K562 (cell line): ENCODE results near the gene HOGA1. TPM values are rescaled to one million over a fixed set of nuclear protein-coding genes. Genes with fewer than 3 reads are reported as not detected.
A peak's percentile ranks its signal among the peaks of the same experiment; 100 is the strongest.

Experiments
- ATAC-seq: fragments of 200-7000 bp; cut with Tn5 transposase; 3 replicates; pipeline ENCODE4 v1.9.1; 2020; ENCODE audit warnings: moderate library complexity
- BruUV-seq: library from RNA; stranded (reverse); fragments of 400-500 nt; replicated peaks from 2 replicates; lab custom pipeline; 2021; lab: Mats Ljungman, UMichigan
- CTCF ChIA-PET: fragments of 300-600 bp; formaldehyde crosslinking; extraction: SDS; loops from one replicate; lab custom pipeline; 2021; ENCODE audit warnings: low intra/inter-chr PET ratio; lab: Yijun Ruan, JAX
- POLR2A ChIA-PET: fragments of 300-600, 350-650 bp; sonication (Branson Sonifier 250); formaldehyde crosslinking; extraction: SDS; loops from one replicate; lab custom pipeline; 2021; ENCODE audit warnings: antibody characterized with exemption, inconsistent platforms; lab: Yijun Ruan, JAX
- DNase-seq, 4 experiments: peaks; one replicate each; pipeline versions ENCODE4 v3.0.0 to v3.0.0-alpha.2; 2011 to 2018; ENCODE audit warnings: low spot score in 3 of 4, mixed read lengths in 3 of 4; ENCODE audit errors: extremely low read depth in 1 of 4
- FAIRE-seq: peaks from 2 replicates; lab custom pipeline; 2011; peaks lifted over from hg19 to GRCh38; lab: Jason Lieb, UNC
- H2AFZ ChIP-seq: 2 replicates; pipeline ENCODE4 v1.6.0; 2011; ENCODE audit warnings: low read depth, low read length, control low read depth, inconsistent platforms
- H3K27ac ChIP-seq: fragments of 200-600 bp; 3 replicates; pipeline ENCODE4 v1.8.0; 2011; ENCODE audit warnings: low read depth, mild to moderate bottlenecking, control low read depth, inconsistent platforms, low read length, moderate library complexity, mixed read lengths; ENCODE audit errors: extremely low read depth
- H3K27me3 ChIP-seq, 2 experiments: fragments of 300-600 bp in 1 of 2; 2 replicates in 1 of 2; 3 replicates in 1 of 2; pipeline versions ENCODE4 v1.6.0 to v1.8.0; 2011; ENCODE audit warnings: inconsistent platforms in 2 of 2, low read length in 2 of 2, mild to moderate bottlenecking in 1 of 2, mixed read lengths in 1 of 2, moderate library complexity in 1 of 2; ENCODE audit not compliant: control insufficient read depth in 2 of 2, insufficient read depth in 2 of 2
- H3K36me3 ChIP-seq: fragments of 300-600 bp; 3 replicates; pipeline ENCODE4 v1.8.0; 2011; ENCODE audit warnings: mild to moderate bottlenecking, low read length, inconsistent platforms; ENCODE audit not compliant: control insufficient read depth, insufficient read depth
- H3K4me1 ChIP-seq, 2 experiments: fragments of 200-600 bp in 1 of 2; replicated peaks in 1 of 2; 2 replicates in 1 of 2; 3 replicates in 1 of 2; pipeline versions ENCODE4 v1.5.1 to v1.8.0; 2011; ENCODE audit warnings: inconsistent platforms in 2 of 2, low read length in 2 of 2, mild to moderate bottlenecking in 1 of 2, mixed read lengths in 1 of 2, moderate library complexity in 1 of 2; ENCODE audit not compliant: control insufficient read depth in 2 of 2, insufficient read depth in 2 of 2
- H3K4me2 ChIP-seq: 2 replicates; pipeline ENCODE4 v1.6.1; 2011; ENCODE audit warnings: low read length, control low read depth, inconsistent platforms, mixed read lengths; ENCODE audit not compliant: insufficient read depth
- H3K4me3 ChIP-seq: fragments of 200-600 bp; sonication (generic), shearing (Covaris generic); 2 replicates; pipeline ENCODE4 v1.5.1; 2016; ENCODE audit warnings: control low read depth, inconsistent platforms
- H3K79me2 ChIP-seq: fragments of 200-600 bp; 3 replicates; pipeline ENCODE4 v1.8.0; 2011; ENCODE audit warnings: low read length, inconsistent platforms; ENCODE audit not compliant: control insufficient read depth, insufficient read depth
- H3K9ac ChIP-seq, 2 experiments: 2 replicates each; pipeline versions ENCODE4 v1.6.0 to v1.6.1; 2011; ENCODE audit warnings: low read depth in 2 of 2, low read length in 2 of 2, control low read depth in 1 of 2, inconsistent platforms in 1 of 2, mild to moderate bottlenecking in 1 of 2, mixed read lengths in 1 of 2; ENCODE audit not compliant: insufficient read depth in 1 of 2
- H3K9me1 ChIP-seq: one replicate; pipeline ENCODE4 v1.6.0; 2011; ENCODE audit warnings: inconsistent platforms, mild to moderate bottlenecking, low read length, moderate library complexity; ENCODE audit not compliant: control insufficient read depth, insufficient read depth
- H3K9me3 ChIP-seq: replicated peaks from 2 replicates; pipeline ENCODE4 v1.5.1; 2011; ENCODE audit warnings: low read depth, low read length, inconsistent platforms; ENCODE audit not compliant: control insufficient read depth, insufficient read depth
- H4K20me1 ChIP-seq: replicated peaks from 2 replicates; pipeline ENCODE4 v1.6.1; 2011; ENCODE audit warnings: low read length, inconsistent platforms, mixed read lengths; ENCODE audit not compliant: control insufficient read depth, insufficient read depth
- ARID1B ChIP-seq: fragments of 450-650 bp; IDR thresholded peaks from 2 replicates; pipeline ENCODE4 v1.6.1; 2016; ENCODE audit warnings: antibody characterized with exemption, mild to moderate bottlenecking, inconsistent platforms
- CBFA2T3 ChIP-seq: fragments of 450-650 bp; IDR thresholded peaks from 2 replicates; pipeline ENCODE4 v1.6.1; 2017
- GABPA ChIP-seq: fragments of 200-800 bp; sonication (Bioruptor generic); conservative IDR thresholded peaks from 2 replicates; pipeline ENCODE4 v1.6.1; 2016; ENCODE audit warnings: low read depth, missing genetic modification characterization, missing compliant biosample characterization
- GTF2E2 ChIP-seq: fragments of 200-800 bp; sonication (Bioruptor generic); IDR thresholded peaks from 2 replicates; pipeline ENCODE4 v1.6.1; 2016; ENCODE audit warnings: missing genetic modification characterization, missing compliant biosample characterization
- KAT7 ChIP-seq: sonication (generic); formaldehyde crosslinking; IDR thresholded peaks from 2 replicates; pipeline ENCODE4 v1.8.0; 2022; ENCODE audit warnings: missing genetic modification reagents, mild to moderate bottlenecking, borderline replicate concordance
- MEIS2 ChIP-seq: fragments of 450-650 bp; IDR thresholded peaks from 2 replicates; pipeline ENCODE4 v1.6.1; 2014; ENCODE audit warnings: mild to moderate bottlenecking; ENCODE audit not compliant: partially characterized antibody
- RCOR1 ChIP-seq, 2 experiments: IDR thresholded peaks; 2 replicates each; pipeline ENCODE4 v1.6.1; 2012; ENCODE audit warnings: low read depth in 2 of 2, low read length in 2 of 2, borderline replicate concordance in 1 of 2, improper control_type of control experiment in 1 of 2
- TAL1 ChIP-seq: fragments of 450-650 bp; IDR thresholded peaks from 2 replicates; pipeline ENCODE4 v1.6.1; 2016; ENCODE audit warnings: mild to moderate bottlenecking
- ZKSCAN8 ChIP-seq: fragments of 200-800 bp; sonication (Bioruptor generic); IDR thresholded peaks from 2 replicates; pipeline ENCODE4 v1.6.1; 2016; ENCODE audit warnings: missing genetic modification characterization, missing compliant biosample characterization
- ZNF785 ChIP-seq: fragments of 250-450 bp; sonication (Bioruptor Pico); IDR thresholded peaks from 2 replicates; pipeline ENCODE4 v1.4.0; 2020; ENCODE audit warnings: mild to moderate bottlenecking
- WGBS: fragments of 100-300 bp; shearing (Covaris generic); methylation state at CpG from one replicate; pipeline ENCODE4 v1.1.6; 2016; ENCODE audit warnings: low coverage, mixed read lengths; ENCODE audit not compliant: insufficient coverage; ENCODE audit errors: missing lambda C conversion rate; 5-methylcytosine and 5-hydroxymethylcytosine counted together
- in situ Hi-C: fragments of 300-500 bp; cut with MboI; formaldehyde crosslinking; loops from 4 replicates; pipeline ENCODE4 v1.15.0; 2018; ENCODE audit warnings: inconsistent platforms, mixed read lengths
- intact Hi-C: fragments of 100-400 bp; cut with micrococcal nuclease; formaldehyde crosslinking; loops from 2 replicates; pipeline ENCODE4 v1.14.2; 2022
- polyA plus RNA-seq, 8 experiments: library from polyadenylated mRNA; depleted of rRNA in 4 of 8; stranded (reverse) in 5 of 8; unstranded in 3 of 8; fragments of >200 nt; fragmentation: Nextera tagmentation in 2 of 8; fragmentation: Illumina TruSeq in 1 of 8; extraction: Ambion mirVana in 2 of 8; extraction: Trizol in 1 of 8; gene quantifications; 2 replicates each; pipeline versions ENCODE4 v1.2.1 to v1.2.3, GENCODE V29; 2011 to 2014; ENCODE audit warnings: inconsistent platforms in 1 of 8, missing spikeins in 1 of 8
- total RNA-seq, 7 experiments: library from RNA; depleted of rRNA in 6 of 7; stranded (reverse); fragments of >200 nt in 6 of 7; fragmentation: Illumina TruSeq in 2 of 7; extraction: Trizol in 2 of 7; gene quantifications; 2 replicates each; pipeline versions ENCODE4 v1.2.1 to v1.2.3, GENCODE V29; 2011 to 2021; ENCODE audit warnings: low replicate concordance in 1 of 7
- TF ChIP-seq, protein P1 (sequence below): fragments of 450-650 bp; IDR thresholded peaks from 2 replicates; pipeline ENCODE4 v1.6.1; 2016

Gene HOGA1
- total and polyA plus RNA-seq, 9 of the 15 experiments (the other 6 are each of a cell fraction or from before 2014, with no cell fraction given), result not detected

DNA sequence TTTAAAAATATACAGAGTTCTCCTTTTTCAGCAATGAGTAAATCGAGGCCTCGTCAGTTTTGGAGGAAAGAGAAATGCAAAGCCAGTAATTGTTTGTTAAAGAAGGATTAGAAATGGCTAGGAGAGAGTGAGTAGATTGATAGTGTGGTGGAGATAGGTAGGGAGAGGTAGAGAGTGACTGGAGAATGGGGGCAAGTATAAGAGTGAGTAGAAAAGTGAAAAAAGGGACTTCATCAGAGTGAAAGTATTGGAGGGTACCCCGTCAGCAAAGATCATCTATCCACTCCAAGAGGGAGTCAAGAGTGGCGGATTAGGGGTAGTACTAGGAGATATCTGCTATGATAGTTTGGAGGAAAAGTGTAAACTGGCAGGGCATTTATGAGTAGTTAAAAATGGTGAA lies 20.9 kb upstream of the HOGA1 start (continued):
- TF ChIP-seq KAT7 (no peak), RCOR1 (IDR thresholded peaks at IDR 0.05; ENCODE audit: borderline replicate concordance in 1 of 2, low read depth in 2 of 2, low read length in 2 of 2) (no peak), ZKSCAN8 (CRISPR knock-in tag) (no peak), GABPA (tag) (no peak)
- TF ChIP-seq, all 486 proteins: peak for 0

DNA sequence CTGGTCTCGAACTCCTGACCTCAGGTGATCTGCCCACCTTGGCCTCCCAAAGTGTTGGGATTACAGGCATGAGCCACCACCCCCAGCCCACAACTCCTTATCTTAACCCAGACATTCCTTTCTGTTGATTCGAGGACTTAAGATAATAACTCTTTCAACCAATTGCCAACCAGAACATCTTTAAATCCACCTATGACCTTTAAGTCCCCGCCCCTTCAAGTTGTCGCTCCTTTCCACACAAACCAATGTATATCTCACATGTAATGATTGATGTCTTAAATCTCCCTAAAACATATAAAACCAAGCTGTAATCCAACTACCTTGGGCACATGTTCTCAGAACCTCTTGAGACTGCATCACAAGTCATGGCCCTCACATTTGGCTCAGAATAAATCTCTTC lies 19.4 kb upstream of the HOGA1 start:
- no peak for DNase-seq
- no TSS peak for BruUV-seq
- H3K27ac ChIP-seq, result no peak overlapping the region
- no peaks in the 10 kb centered on the region for H3K36me3 ChIP-seq
- no peaks in the 10 kb centered on the region for H3K9me3 ChIP-seq
- no peaks in the 10 kb centered on the region for H4K20me1 ChIP-seq
- no peak overlapping the region for H3K9ac ChIP-seq
- intact Hi-C loops (no loop called here), in situ Hi-C loops (no loop called here)
- no peak for FAIRE-seq
- no peaks in the 10 kb centered on the region for H3K79me2 ChIP-seq
- no peak overlapping the region for H2AFZ ChIP-seq
- TF ChIP-seq ARID1B (0 out of 2 replicates have a peak, but pooled peaks have one; percentile 20), MEIS2 (peak; percentile 36), ZNF785 (CRISPR knock-in tag) (no peak), TAL1 (peak; percentile 13; the same call in 1 of the 2 replicates), GTF2E2 (tag) (no peak), CBFA2T3 (peak; percentile 26; the same call in 1 of the 2 replicates)
- TF ChIP-seq, protein P1, sequence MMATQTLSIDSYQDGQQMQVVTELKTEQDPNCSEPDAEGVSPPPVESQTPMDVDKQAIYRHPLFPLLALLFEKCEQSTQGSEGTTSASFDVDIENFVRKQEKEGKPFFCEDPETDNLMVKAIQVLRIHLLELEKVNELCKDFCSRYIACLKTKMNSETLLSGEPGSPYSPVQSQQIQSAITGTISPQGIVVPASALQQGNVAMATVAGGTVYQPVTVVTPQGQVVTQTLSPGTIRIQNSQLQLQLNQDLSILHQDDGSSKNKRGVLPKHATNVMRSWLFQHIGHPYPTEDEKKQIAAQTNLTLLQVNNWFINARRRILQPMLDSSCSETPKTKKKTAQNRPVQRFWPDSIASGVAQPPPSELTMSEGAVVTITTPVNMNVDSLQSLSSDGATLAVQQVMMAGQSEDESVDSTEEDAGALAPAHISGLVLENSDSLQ, result peak; percentile 86
- ChIA-PET POLR2A (no interaction called here), CTCF (no interaction called here)
- H3K4me1 ChIP-seq, result peaks cover 0 to 3% of the 10 kb centered on the region in 2 experiments; a peak in 1 of 5 replicates
- no peak for ATAC-seq
- no peak overlapping the region for H3K4me2 ChIP-seq
- H3K27me3 ChIP-seq, result no peaks in the 10 kb centered on the region
- WGBS, result 50% methylated on average over 4 of the region's 4 CpGs
- H3K4me3 ChIP-seq, result no peak overlapping the region
- no peaks in the 10 kb centered on the region for H3K9me1 ChIP-seq
